Astrocyte of the cerebellum (primary cell): ENCODE data around the gene GTF2H4.

ENCODE experiments used
- DNase-seq: peaks from one replicate; pipeline ENCODE4 v3.0.0-alpha.2; 2011; ENCODE audit warnings: low read depth
- H3K4me3 ChIP-seq: 2 replicates; pipeline ENCODE4 v1.5.1; 2011; ENCODE audit warnings: mild to moderate bottlenecking, low read depth, low read length, moderate library complexity
- in situ Hi-C: cut with HindIII; loops from 2 replicates; pipeline ENCODE4 v1.10.0; 2017; ENCODE audit warnings: low sequenced_read_pairs
- TF ChIP-seq, protein P1 (sequence below): IDR thresholded peaks from 2 replicates; pipeline ENCODE4 v1.5.1; 2012; ENCODE audit warnings: low read length, low read depth, moderate library complexity, mild to moderate bottlenecking; ENCODE audit errors: missing control alignments

The GTF2H4 gene

DNA sequence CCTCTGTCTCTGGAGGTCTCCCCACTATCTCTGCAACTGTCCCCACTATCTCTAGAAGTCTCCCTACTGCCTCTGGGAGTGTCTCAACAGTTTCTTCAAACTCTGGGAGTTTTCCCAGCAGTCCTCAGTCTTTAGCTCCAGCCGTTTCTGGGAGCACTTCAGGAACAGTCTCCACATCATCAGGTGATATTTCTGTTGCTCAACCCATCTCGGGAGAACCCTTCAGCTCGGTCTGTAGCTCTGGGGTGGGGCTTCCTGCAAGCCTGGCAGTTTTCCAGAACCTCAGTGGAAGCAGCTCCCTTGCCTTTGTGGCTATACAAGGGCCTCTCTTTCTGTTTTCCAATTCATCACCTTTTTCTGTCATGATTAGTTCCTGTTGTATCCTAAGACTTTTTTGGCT, 27.0 kb downstream of the GTF2H4 start:
- in situ Hi-C loops = no loop called here
- DNase-seq = no peak
- TF ChIP-seq, protein P1, sequence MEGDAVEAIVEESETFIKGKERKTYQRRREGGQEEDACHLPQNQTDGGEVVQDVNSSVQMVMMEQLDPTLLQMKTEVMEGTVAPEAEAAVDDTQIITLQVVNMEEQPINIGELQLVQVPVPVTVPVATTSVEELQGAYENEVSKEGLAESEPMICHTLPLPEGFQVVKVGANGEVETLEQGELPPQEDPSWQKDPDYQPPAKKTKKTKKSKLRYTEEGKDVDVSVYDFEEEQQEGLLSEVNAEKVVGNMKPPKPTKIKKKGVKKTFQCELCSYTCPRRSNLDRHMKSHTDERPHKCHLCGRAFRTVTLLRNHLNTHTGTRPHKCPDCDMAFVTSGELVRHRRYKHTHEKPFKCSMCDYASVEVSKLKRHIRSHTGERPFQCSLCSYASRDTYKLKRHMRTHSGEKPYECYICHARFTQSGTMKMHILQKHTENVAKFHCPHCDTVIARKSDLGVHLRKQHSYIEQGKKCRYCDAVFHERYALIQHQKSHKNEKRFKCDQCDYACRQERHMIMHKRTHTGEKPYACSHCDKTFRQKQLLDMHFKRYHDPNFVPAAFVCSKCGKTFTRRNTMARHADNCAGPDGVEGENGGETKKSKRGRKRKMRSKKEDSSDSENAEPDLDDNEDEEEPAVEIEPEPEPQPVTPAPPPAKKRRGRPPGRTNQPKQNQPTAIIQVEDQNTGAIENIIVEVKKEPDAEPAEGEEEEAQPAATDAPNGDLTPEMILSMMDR = no peak

DNA sequence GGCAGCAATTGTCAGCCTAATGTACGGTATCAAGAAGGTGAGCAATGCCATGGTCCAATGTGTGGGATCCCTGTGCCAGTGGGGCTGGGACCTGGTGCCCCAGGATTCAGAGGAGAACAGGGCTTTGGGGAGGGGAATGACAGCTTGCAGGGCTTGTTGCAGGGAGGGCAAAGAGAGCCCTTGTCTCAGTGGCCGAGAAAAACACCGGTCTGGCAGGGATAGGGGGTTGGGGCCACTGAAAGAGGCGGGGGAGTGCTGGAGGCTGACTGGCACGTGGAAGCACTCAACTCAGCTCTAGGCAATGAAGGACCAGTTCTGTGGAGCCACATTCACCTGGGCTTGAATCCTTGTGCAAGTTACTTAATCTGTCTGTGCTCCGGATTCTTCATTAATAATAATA, 29.3 kb downstream of the GTF2H4 start:
- DNase-seq = no peak

More for the DNA sequence above, 27.0 kb downstream of the GTF2H4 start:
- H3K4me3 ChIP-seq = no peak overlapping the region

DNA sequence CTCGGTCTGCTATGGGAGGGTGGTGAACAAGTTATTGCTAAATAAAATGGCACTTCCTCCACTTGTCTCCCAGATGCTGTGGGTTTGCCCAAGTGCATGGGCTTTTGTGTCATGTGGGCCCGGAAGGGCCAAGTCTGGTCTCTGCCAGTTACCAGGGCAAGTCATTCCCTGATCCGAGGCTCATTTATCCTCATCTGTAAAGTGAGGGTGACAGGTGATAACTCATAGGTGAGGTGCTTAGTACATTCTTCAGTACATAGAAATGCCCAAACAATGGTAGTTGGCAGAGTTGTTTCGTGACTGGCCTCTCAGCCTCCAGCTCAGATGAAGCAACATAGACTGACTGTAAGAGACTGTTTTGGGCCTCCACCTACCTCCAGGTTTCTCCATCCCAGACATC, 30.7 kb downstream of the GTF2H4 start:
- TF ChIP-seq, protein P1 = no peak
- in situ Hi-C loops = no loop called here
- DNase-seq = no peak
- no peak overlapping the region for H3K4me3 ChIP-seq

More for the DNA sequence above, 29.3 kb downstream of the GTF2H4 start:
- TF ChIP-seq, protein P1 = no peak
- in situ Hi-C loops = no loop called here
- no peak overlapping the region for H3K4me3 ChIP-seq

DNA sequence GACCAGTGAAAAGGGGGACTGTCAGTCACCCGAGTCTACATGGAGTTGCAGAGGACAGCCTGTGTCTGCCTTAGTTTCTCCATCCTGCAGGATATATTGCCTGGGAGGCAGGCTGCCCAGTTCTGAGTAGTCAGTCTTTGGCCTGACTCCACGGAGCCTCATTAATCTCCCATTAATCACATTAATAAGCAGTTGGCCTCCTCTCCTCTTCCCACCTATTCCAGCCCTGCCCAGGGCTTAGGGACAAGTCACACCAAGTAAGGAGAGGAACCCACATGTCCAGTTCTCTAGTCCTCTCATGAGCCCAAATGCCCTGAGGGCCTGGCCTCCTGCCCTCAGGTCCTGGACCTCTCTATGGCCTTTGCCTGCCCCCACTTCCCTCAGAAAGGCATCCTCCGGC, 31.5 kb downstream of the GTF2H4 start:
- DNase-seq = no peak
- TF ChIP-seq, protein P1 = no peak
- no peak overlapping the region for H3K4me3 ChIP-seq
- in situ Hi-C loops = no loop called here

DNA sequence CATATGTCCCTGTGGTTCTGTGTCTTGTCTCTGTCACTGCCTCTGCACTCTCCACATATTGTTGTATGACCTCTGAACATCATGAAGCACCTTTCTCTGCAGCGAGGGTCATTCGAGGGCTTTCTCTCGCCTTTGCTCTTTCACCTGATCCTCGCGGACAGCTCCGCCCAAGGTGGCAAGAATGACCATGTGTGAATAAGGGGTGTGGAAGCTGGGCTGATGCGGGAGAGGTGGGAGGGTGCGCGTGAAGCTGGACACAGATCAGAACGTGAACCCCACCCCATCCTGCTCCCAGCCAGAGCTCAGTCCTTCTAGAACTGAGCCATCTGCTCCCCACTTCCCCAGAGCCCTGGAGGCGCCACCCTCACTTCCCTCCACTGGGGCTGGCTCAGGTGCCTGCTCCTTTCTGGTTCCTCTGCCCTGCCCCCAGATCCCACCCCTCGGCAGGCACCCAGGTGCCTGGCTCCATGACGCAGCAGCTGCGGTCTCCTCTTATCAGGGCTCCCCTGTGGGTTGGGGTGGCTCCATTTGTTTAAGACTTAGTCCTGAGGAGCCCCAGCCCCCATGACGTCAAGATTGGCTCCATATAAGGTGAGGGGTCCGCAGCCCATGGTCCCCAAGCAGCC, 32.5 kb downstream of the GTF2H4 start, which contains the start of gene MUCL3:
TSS of gene MUCL3 (plus strand) at position 613 of the 626 bp plus-strand sequence. CDS start 27 bp downstream, outside the sequence.
- in situ Hi-C loops = no loop called here
- no peak within 1 kb of the TSS for H3K4me3 ChIP-seq
- TF ChIP-seq, protein P1 = no peak
- no peak for DNase-seq

DNA sequence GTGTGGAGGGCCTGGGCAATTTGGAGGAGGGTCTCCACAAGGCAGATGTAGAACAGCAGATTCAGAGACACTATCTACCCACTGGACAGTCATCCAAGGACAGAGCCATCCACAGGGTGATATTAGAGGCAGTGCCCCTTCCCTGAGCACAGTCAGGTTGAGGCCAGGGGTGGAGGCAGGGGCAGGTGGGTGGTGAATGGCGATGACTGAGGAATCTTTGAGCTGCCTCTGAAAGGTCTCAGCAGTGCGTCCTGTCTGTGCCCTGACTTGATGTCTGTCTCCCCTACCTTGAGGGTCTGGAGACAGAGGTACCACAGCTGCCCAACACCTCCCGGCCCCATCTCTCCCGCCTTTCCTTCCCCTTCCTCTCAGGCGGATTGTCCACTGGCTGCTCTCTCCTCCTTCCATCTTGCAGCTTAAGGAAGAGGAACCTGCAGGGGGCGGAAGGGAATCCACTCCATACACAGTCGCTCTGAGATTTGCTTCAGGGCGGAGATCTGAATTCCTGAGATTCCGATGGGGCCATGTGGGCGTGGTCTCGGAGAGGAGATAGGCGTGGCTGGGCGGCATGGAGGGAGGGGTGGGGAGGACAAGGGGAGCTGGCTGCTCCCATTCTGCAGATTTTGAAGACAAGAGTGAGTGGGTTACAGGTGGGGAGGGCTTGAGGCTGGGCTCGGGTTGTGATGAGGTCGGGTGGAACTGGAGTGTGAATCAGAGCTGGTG, 34.5 kb downstream of the GTF2H4 start:
- TF ChIP-seq, protein P1 = peak; percentile 57
- no peak overlapping the region for H3K4me3 ChIP-seq
- in situ Hi-C loops = no loop called here
- DNase-seq = peak; percentile 42
